Thymus (tissue), 11 donors: ENCODE data around the gene CES3. TPM values are rescaled to one million over a fixed set of nuclear protein-coding genes. Genes with fewer than 3 reads are reported as not detected.
"Not testable (repeated sequence)": the region's sequence is repeated elsewhere in the genome, so short reads cannot be mapped to it uniquely, and the experiment has no call there.

Experiments
- DNase-seq, 9 donors: peaks; one replicate each; pipeline ENCODE4 v3.0.0-alpha.2; 2013; ENCODE audit warnings: low spot score in 9 of 9, low read depth in 6 of 9, missing footprints in 1 of 9
- H3K27ac ChIP-seq, 2 donors: one replicate each; pipeline ENCODE4 v1.5.1; 2013; ENCODE audit warnings: control low read depth in 1 of 2, low read depth in 1 of 2, low read length in 1 of 2, mild to moderate bottlenecking in 1 of 2, moderate library complexity in 1 of 2
- H3K27me3 ChIP-seq, 2 donors: one replicate each; pipeline ENCODE4 v1.5.1; 2013; ENCODE audit warnings: low read length in 1 of 2; ENCODE audit not compliant: control insufficient read depth in 2 of 2, insufficient read depth in 1 of 2
- H3K36me3 ChIP-seq, 2 donors: one replicate each; pipeline ENCODE4 v1.5.1; 2013; ENCODE audit warnings: low read length in 1 of 2, mild to moderate bottlenecking in 1 of 2, moderate library complexity in 1 of 2; ENCODE audit not compliant: control insufficient read depth in 2 of 2, insufficient read depth in 2 of 2
- H3K4me1 ChIP-seq, 2 donors: one replicate each; pipeline ENCODE4 v1.5.1; 2013; ENCODE audit warnings: low read length in 2 of 2; ENCODE audit not compliant: control insufficient read depth in 2 of 2, insufficient read depth in 2 of 2
- H3K4me3 ChIP-seq, 2 donors: one replicate each; pipeline ENCODE4 v1.5.1; 2013; ENCODE audit warnings: low read length in 2 of 2, control low read depth in 1 of 2, mild to moderate bottlenecking in 1 of 2
- H3K9me3 ChIP-seq, 2 donors: one replicate each; pipeline ENCODE4 v1.5.1; 2013; ENCODE audit warnings: low read length in 1 of 2, mild to moderate bottlenecking in 1 of 2; ENCODE audit not compliant: control insufficient read depth in 2 of 2, insufficient read depth in 1 of 2
- WGBS: extraction: QIAGEN DNeasy Blood & Tissue Kit; methylation state at CpG from one replicate; pipeline ENCODE4 v1.1.7; 2013; 5-methylcytosine and 5-hydroxymethylcytosine counted together
- polyA plus RNA-seq: library from polyadenylated mRNA; stranded (reverse); fragments of 200-250 nt; gene quantifications from one replicate; pipeline ENCODE4 v1.2.3, GENCODE V29; 2013
- total RNA-seq: library from RNA; stranded (reverse); fragments of 120-200 nt; gene quantifications from one replicate; pipeline ENCODE4 v1.2.4, GENCODE V29; 2013
- donor health status: healthy.

Gene CES3
- total and polyA plus RNA-seq, 2 donors = 0.09 to 0.32 TPM

DNA sequence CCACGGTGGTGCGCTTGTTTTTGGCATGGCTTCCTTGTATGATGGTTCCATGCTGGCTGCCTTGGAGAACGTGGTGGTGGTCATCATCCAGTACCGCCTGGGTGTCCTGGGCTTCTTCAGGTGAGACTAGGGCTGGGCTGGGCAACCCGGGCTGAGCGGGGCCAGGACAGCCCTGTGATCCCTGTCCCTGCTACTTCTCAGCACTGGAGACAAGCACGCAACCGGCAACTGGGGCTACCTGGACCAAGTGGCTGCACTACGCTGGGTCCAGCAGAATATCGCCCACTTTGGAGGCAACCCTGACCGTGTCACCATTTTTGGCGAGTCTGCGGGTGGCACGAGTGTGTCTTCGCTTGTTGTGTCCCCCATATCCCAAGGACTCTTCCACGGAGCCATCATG is 20.8 kb upstream of the CES3 start:
- Histone ChIP-seq H3K4me1 (peaks cover 2 to 4% of the 10 kb centered on the region in 2 donors), H3K27me3 (no peaks in the 10 kb centered on the region), H3K4me3 (no peak overlapping the region), H3K27ac (no peak overlapping the region), H3K9me3 (no peaks in the 10 kb centered on the region), H3K36me3 (peaks cover 44 to 49% of the 10 kb centered on the region in 2 donors)
- 99% methylated on average over 16 of the region's 16 CpGs for WGBS
- DNase-seq = no peak

DNA sequence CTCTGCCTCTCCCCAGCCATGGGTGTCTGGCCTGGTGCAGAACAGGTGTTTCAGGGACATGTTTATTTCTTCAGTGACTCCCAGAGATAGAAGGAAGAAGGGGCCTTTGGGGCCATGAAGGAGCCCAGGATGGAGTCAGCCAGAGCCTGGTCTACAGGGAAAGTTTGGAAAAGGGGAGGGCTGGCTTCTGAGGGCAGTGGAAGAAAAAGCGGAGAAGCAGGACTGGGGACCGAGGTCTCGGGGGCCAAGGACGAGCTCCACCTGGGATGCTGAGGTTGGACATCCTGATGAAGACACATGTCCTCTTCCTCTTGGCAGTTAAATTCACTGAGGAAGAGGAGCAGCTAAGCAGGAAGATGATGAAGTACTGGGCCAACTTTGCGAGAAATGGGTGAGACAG is 18.1 kb upstream of the CES3 start:
- Histone ChIP-seq H3K4me1 (peaks cover 0 to 5% of the 10 kb centered on the region in 2 donors), H3K27me3 (peaks cover 8 to 16% of the 10 kb centered on the region in 2 donors), H3K27ac (no peak overlapping the region), H3K36me3 (peaks cover 40 to 46% of the 10 kb centered on the region in 2 donors), H3K9me3 (no peaks in the 10 kb centered on the region), H3K4me3 (no peak overlapping the region)
- DNase-seq = no peak
- WGBS = over 99% methylated on average over 5 of the region's 5 CpGs

DNA sequence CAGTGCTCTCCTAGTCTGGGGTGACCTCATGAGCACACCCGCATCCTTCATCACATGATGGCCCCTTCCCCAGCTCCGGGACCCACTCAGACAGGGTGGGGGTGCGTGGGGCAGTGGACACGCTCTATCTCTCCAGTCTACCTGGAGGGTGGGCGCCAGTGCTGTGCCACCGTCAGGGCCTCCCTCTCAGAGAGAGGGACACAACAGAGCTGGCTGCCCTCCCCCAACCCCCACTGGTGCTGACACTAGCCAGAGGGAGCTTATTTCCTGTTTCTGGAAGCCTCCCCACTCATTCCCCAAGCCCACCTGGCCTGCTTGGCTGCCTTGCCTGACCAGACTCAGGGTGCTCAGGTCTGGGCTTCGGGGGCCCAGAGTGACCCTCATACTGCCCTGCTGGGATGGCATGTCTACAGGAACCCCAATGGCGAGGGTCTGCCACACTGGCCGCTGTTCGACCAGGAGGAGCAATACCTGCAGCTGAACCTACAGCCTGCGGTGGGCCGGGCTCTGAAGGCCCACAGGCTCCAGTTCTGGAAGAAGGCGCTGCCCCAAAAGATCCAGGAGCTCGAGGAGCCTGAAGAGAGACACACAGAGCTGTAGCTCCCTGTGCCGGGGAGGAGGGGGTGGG is 17.5 kb upstream of the CES3 start:
- WGBS = 97% methylated on average over 15 of the region's 15 CpGs
- H3K36me3 ChIP-seq = peaks cover 40 to 45% of the 10 kb centered on the region in 2 donors
- H3K4me3 ChIP-seq = no peak overlapping the region
- H3K27me3 ChIP-seq = peaks cover 11 to 22% of the 10 kb centered on the region in 2 donors
- no peaks in the 10 kb centered on the region for H3K9me3 ChIP-seq
- no peak for DNase-seq
- H3K27ac ChIP-seq = no peak overlapping the region
- H3K4me1 ChIP-seq = peaks cover 0 to 10% of the 10 kb centered on the region in 2 donors

DNA sequence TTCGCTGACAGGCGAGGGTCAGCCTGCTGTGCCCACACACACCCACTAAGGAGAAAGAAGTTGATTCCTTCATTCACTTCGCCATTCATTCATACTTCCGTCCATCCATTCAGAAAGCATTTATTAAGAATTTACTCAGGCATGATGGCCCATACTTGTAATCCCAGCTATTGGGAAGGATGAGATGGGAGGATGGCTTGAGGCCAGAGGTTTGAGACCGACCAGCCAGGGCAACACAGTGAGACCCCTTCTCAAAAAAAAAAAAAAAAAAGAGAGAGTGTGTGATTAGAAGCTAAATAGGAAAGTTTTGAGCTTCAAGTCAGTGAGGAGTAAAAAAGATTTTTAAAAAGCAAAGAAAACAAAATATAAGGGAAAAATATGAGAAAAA is 17.0 kb upstream of the CES3 start:
- Histone ChIP-seq H3K4me1 (peaks cover 0 to 10% of the 10 kb centered on the region in 2 donors), H3K36me3 (peaks cover 40 to 43% of the 10 kb centered on the region in 2 donors), H3K4me3 (no peak overlapping the region), H3K27me3 (peaks cover 16 to 27% of the 10 kb centered on the region in 2 donors), H3K27ac (no peak overlapping the region), H3K9me3 (no peaks in the 10 kb centered on the region)
- no peak for DNase-seq
- WGBS = 98% methylated on average over 5 of the region's 5 CpGs

DNA sequence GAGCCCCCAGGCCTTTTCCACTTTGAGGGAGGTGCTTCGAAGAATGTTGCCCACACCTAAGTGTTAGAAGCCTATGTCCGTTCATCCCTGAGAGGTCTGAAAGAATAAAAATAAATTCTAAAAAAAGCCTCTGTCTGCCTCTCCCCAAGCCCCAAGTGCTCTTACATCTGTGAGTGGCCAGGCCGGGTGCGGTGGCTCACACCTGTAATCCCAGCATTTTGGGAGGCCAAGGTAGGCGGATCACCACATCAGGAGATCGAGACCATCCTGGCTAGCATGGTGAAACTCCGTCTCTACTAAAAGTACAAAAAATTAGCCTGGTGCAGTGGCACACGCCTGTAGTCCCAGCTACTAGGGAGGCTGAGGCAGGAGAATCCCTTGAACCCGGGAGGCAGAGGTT is 16.1 kb upstream of the CES3 start:
- H3K27ac ChIP-seq, H3K4me3 ChIP-seq, DNase-seq, H3K9me3 ChIP-seq: not testable (repeated sequence)
- 98% methylated on average over 9 of the region's 9 CpGs for WGBS
- H3K27me3 ChIP-seq = peaks cover 22 to 36% of the 10 kb centered on the region in 2 donors
- peaks cover 36 to 39% of the 10 kb centered on the region in 2 donors for H3K36me3 ChIP-seq
- peaks cover 0 to 10% of the 10 kb centered on the region in 2 donors for H3K4me1 ChIP-seq

DNA sequence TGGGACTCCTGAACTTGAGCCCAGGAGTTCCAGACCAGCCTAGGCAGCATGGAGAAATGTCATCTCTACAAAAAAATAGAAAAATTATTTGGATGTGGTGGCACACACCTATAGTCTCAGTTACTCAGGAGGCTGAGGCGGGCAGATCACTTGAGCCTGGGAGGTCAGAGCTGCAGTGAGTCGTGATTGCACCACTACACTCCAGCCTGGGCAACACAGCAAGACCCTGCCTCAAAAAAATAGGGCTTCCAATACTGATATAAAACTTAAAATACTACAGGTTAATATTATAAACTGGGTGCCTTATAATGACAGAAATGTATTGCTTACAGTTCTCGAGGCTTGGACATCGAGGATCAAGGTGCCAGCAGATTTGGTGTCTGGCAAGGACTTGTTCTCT is 15.1 kb upstream of the CES3 start:
- Histone ChIP-seq H3K27ac (no peak overlapping the region), H3K4me3 (no peak overlapping the region), H3K27me3 (peaks cover 26 to 46% of the 10 kb centered on the region in 2 donors), H3K9me3 (no peaks in the 10 kb centered on the region), H3K4me1 (peaks cover 0 to 10% of the 10 kb centered on the region in 2 donors), H3K36me3 (peaks cover 27 to 29% of the 10 kb centered on the region in 2 donors)
- WGBS = 97% methylated on average over 4 of the region's 4 CpGs
- DNase-seq = no peak

DNA sequence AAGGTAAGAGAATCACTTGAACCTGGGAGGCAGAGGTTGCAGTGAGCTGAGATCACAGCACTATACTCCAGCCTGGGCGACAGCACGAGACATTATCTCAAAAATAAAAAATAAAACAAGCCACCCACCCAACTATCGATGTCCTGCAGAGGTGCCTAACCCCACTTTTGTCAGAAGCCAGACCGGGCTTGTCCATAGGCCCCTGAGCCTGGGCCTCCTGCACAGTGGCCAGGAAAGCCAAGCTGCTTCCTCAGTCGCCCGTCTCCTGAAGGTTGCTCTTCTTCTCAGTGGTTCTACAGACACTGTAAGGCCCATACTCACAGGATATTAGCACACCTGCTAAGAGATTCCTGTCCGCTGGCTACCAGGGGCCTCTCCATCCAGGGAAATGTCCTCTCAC is 14.5 kb upstream of the CES3 start:
- 88% methylated on average over 7 of the region's 7 CpGs for WGBS
- Histone ChIP-seq H3K27ac (no peak overlapping the region), H3K27me3 (peaks cover 30 to 52% of the 10 kb centered on the region in 2 donors), H3K4me1 (peaks cover 0 to 10% of the 10 kb centered on the region in 2 donors), H3K4me3 (no peak overlapping the region), H3K9me3 (no peaks in the 10 kb centered on the region), H3K36me3 (peaks cover 21 to 23% of the 10 kb centered on the region in 2 donors)
- DNase-seq = no peak

DNA sequence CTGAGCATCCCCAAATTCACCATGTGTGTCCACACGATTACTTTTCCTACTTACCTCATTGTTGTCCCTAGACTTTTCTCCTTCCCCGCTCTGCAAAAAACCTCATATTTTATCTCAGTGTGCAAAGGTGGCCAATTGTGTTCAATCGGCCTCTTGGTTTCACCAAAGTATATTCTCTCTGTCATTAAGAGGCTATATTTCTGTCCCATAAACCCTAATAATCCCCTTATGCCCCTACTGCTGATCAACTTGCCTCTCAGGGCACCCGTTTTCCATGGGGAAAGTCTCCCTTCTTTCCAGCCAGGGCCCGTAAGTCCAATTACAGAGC is 14.1 kb upstream of the CES3 start:
- WGBS = 44% methylated on average over 5 of the region's 5 CpGs
- Histone ChIP-seq H3K4me1 (peaks cover 0 to 10% of the 10 kb centered on the region in 2 donors), H3K4me3 (no peak overlapping the region), H3K27me3 (peaks cover 32 to 54% of the 10 kb centered on the region in 2 donors), H3K36me3 (peaks cover 17 to 19% of the 10 kb centered on the region in 2 donors), H3K27ac (no peak overlapping the region), H3K9me3 (no peaks in the 10 kb centered on the region)
- no peak for DNase-seq

DNA sequence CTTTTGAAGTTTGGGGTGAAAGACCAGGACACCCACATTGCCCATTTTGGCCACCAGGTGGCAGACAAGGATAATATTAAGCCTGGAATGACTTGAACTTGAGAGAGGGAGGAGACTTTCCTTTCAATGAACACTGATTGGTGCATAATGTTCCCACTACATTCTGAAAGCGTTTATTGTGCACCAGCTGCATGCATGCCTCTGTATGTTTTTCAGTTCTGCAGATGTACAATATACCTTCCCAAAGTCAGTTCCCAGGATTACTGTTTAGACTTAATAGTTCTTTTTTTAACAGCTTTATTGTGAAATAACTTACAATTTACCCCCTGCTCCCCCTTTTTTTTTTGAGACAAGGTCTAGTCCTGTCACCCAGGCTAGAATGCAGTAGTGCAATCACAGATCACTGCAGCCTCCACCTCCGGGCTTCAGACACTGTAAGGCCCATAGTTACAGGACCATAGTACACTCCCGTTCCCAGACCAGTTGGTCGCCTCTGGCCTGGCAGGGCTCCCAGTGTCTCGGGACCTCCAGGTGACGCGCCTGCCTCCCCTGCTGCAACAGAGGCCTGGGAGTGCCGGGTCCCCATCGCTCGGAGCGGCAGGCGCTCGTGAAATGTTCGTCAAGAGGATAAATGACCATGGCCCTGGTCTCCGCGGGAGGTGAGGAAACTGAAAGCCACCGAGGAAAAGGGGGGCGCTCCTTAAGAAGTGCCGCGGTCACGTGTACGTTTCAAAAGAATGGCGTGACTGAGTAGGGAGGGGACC is 13.6 kb upstream of the CES3 start:
- WGBS = 2% methylated on average over 22 of the region's 23 CpGs
- peak; percentile 49 to 87 (median 70) for DNase-seq
- Histone ChIP-seq H3K36me3 (peaks cover 12 to 14% of the 10 kb centered on the region in 2 donors), H3K4me3 (peak overlapping the region in 1 of 2 donors; percentile 37), H3K4me1 (peaks cover 0 to 10% of the 10 kb centered on the region in 2 donors), H3K27ac (no peak overlapping the region), H3K9me3 (no peaks in the 10 kb centered on the region), H3K27me3 (peaks cover 36 to 59% of the 10 kb centered on the region in 2 donors)
